GM18499 (cell line): ENCODE measurements around the gene JAZF1.
A peak's percentile ranks its signal among the peaks of the same experiment; 100 is the strongest.

ENCODE experiments used
- ATAC-seq: cut with Tn5 transposase; IDR thresholded peaks from one replicate; pipeline ENCODE4 v1.9.1; 2021; ENCODE audit warnings: moderate number of reproducible peaks; ENCODE audit not compliant: insufficient read depth, unreplicated experiment

Gene JAZF1

DNA sequence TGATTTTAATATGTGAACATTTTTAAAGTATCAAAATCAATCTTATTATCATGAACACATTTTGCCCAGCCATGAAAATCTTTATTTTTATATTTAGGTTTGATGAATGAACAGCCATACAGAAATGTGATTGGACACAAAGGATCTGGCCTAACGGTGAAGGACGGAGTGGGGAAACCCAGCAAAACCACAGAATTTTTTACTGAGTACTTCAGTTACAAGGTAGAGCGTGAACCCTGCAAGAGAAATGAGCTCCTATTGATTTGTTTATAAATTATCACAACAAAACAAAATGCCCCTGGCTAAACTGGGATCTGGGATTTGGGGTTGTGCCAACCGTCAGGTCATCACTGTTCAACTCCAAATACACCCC lies 118.8 kb downstream of the JAZF1 start:
- no peak for ATAC-seq

DNA sequence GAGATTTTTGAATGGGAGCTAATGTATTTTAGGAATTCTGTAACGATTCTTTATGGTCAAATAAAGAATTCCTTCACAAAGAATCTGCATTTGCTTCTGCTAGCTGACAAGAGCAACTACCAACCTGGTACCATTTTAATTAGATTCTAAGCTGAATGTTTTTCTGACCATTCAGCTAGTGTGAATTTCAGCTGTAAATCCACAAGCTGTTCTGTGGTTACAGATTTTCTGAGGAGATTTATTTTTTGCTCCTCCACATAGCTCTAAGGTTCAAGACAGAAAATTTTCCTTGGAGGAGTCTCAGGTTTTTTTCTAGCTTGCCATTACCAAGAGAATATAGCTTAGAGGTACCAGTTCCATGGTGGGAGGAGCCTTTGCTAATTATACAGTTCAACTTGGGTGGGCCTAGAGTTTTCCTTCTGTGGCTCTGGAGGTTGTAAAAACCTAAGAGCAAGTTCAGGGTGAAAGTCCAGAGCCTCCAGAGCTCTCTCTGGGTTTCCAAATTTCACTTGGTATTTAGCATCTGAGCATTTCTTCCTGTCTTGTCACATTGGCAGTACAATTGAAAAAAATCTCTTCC lies 120.1 kb downstream of the JAZF1 start:
- ATAC-seq = no peak

DNA sequence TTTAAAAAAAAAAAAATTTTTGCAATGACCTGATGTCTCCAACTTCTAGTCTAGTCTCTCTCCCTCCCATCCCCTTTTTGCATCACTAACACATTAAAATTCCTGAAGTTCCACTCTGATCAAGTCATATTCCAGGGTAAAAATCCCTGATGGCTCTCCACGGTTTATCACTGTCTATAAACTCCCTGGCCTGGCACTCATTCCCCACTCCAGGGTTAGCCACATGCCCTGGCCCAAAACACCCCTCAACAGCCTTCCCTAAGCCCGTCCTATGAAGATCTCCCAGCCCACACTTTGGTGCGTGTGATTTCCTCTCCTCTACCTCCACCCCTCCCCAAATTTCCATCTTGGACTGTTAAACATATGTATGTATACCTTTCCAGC lies 125.4 kb downstream of the JAZF1 start:
- no peak for ATAC-seq

DNA sequence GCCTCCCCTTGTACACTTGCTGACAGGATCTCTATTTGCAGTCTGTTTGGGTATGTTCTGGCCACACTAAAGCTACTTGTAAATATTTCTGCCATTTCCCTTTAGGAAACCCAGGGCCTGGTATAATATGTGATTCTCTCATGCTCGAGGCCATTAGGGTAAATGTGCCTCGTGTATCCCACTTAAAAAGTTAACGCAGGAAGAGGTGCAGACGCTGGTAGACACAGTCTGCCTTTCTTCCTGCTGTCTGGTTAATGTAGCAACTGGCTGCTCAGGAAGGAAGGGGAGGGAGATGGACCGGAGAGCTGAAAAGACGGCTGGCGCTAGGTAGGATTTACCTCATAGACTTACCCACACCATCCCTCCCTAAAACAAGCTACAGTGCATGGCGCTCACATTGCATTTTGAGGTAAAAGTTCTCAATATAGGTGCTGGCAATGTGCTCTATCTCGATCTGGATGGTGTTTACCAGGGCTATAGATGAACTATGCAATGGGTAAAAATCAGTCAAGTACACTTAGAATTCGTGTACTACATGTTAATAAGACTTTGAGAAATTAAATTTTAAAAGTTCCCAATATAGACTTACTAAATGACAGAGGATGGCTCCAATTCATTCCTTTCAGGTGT lies 125.9 kb downstream of the JAZF1 start:
- ATAC-seq = no peak

DNA sequence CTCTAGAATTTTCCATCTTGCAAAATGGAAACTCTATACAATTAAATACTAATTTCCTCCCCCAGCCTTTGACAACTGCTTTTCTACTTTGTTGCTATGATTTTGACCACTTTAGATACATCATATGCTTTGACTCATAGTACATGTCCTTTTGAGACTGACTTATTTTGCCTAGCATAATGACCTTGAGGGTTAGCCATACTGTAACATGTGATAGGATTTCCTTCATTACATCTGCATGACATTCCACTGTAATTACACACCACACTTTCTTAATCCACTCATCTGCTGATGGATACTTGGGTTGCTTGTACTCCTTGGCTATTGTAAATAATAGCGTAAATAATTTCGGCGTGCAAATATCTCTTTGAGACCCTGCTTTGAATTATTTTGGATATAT lies 127.7 kb downstream of the JAZF1 start:
- no peak for ATAC-seq

DNA sequence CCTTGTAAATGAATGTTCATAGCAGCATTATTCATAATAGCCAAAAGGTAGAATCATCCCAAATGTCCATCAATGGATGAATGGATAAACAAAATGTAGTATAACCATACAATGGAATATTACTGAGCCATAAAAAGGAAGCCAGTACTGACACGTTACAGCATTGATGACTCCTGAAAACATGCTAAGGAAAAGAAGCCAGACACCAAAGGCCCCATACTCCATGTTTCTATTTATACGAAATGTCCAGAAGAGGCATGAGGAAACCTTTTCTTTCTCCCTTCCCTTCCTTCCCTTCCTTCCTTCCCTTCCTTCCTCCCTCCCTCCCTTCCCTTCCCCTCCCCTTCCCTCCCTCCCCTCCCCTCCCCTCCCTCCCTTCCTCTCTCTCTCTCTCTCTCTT lies 131.9 kb downstream of the JAZF1 start:
- ATAC-seq = no peak

DNA sequence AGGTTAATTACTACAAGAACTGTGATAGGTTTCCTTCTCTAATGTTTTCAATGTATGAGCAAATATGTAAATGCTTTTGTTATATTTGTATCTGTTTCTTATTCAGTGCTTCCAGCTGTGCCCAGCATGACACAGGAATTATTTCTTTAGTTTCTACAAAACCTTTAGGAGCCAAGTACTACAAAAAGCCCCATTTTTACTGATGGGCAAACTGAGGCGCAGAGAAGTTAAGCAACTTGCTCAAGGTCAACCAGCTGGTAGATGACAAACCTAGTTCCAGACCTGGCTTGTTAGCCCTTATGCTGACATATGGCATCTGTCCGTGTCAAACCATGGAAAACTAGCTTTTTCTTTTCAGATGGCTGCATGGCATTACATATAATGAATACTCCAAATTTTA lies 134.6 kb downstream of the JAZF1 start:
- ATAC-seq = no peak

DNA sequence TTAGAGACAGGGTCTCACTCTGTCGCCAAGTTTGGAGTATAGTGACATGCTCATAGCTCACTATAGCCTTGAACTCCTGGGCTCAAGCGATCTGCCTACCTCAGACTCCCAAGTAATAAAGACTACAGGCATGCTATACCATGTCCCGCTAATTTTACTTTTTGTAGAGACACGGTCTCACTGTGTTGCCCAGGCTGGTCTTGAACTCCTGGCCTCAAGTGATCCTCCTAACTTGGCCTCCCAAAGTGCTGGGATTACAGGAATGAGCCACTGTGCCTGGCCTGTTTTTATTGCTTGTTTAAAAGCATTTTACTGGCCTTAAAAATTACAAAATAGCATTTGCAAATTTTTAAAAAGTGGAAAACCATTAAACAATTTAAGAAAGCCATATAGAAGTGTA lies 135.0 kb downstream of the JAZF1 start:
- no peak for ATAC-seq

DNA sequence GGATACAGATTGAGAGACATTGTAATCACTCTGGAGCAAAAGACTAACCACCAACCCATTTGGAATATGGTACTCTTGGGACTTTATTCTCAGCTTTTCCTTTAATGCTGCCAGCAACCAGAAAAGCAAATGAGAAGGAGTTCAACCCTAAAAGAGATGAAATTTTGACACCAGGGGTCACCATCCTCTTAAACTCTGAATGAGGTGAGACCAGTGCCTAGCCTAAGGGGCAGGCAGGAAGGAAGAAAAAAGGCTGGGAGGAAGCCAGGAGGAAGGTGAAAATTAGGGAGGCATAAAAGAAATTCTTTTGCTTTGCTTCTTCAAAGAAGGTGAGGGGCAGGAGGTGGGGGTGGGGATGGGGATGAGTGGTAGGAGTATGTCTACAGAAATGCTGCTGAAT lies 135.8 kb downstream of the JAZF1 start:
- ATAC-seq = no peak

DNA sequence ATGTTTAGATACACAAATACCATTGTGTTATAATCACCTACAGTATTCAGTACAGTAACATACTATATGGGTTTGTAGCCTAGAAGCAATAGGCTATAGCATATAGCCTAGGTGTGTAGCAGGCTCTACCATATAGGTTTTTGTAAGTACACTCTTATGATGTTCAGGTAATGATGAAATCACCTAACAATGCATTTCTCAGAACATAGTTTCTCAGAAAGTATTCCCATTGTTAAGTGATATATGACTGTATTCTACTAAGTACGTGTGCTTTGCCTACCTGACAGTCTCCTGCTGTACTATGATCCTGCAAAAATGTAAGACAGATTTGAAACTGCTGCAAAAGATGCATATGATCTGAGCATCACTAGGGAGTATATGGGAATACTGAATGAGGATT lies 137.9 kb downstream of the JAZF1 start:
- no peak for ATAC-seq

DNA sequence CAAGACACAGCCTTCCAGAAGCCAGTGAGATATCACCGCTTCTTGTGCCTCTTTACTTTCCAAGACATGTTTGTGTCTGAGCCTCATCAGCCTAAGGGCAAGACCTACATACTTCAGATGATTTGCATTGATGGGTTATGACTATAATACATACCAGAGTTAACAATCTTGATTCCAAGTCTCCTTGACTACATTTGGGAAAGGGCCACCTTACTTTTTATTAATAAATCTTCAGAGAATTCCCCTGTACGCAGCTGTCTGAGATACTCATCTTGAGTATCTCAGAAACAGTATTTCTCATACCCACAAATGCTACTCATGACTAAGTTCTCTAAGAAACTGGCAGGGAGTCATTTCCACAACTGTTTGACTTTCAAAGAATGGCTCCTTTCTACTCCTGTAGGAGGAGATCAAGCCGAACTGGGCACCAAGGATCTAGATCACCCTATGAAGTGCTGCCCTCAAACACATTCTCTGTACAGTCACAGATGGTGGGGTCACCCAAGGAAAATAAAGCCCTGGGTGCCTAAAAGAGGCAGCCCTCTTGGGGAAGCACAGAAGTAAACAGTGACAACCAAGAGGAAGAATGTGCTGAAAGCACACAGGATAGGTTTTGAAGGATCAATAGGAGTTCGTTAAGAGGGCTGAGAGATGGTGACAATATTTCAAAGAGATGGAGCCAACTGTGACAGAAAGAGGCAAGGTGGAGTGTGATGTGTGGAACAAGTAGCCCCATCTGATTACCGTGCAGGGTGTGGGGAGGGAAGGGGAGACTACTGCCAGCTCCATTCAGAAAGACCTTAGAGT lies 138.9 kb downstream of the JAZF1 start:
- ATAC-seq = no peak

DNA sequence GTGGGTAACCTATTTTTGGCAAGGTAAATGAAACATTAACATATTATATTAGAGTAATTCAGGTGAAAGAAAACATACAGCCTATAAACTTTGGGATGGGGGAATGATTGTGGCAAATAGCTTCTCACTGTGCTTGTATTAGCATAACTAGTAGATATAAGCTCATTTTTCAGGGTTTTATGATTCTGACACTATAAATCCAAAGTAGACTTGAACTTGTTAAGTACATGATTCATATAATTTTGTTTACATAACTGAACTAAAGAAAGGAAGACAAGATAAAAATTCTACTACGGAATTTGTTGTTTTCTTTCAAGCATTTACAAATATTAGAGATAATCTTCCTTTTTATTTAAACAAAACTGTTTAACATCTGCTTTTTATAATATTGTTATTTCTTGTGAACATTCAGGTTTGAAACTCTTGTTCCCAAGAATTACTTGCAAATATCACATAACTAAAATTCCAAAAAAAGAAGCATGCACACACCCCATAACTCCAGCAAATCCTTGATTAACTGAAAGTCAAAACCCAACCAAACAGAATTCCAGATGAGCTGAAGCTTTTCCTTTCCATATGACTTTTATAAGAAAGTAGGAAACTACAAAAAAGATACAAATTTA lies 142.3 kb downstream of the JAZF1 start:
- no peak for ATAC-seq

DNA sequence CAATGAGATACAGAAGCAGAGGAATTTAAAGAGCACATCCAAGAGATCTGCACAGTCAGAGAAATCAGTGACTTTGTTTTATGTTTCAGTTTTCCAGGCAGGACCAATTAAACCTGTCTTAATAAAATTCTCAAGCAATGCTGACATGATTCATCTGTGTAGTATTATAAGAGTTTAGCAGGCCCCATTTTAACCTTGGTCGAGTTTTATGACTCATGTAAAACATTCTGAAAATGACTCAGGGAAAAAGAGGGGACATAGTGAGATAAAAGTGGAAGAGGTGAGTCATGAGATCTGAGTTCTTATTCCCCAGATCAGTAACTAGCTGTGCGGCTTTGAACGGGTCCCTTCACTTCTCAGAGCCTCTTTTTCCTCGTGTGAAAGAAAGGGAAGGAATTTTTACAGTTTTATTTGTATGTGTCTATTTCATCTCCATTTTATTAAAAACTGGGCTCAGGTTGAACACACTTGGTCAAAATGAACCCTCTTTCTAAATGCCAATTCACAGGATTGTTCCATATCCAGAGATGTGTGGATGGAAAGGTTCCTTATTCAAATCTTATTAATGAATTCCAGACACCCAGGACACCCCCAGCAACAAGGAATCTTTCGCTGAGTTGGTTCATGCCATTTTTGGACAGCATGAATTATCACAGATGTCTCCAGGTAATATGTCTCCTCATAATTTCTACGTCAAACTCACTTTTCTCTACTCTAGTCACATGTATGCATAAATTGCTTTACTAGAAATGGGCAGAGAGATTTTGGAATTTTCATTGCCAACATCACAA lies 143.2 kb downstream of the JAZF1 start:
- ATAC-seq = peak; percentile 92

DNA sequence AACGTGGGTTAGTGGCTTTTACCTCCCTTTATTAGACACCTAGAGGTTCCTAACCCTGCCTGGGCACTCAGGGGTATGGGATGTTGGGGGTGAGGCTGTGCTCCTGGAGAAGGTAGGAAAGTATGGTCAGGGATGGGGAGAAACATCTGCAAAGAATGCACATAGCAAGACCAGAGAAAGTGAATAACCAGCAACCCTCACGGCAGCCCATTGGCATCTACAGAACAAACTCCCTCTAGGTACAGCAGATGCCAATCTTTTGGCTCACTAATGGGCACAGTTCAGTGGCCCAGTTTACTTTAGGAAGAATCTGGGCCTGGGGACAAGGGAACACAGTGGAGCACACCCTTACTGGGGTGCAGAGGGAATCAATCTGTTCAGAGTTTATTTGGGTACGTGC lies 143.9 kb downstream of the JAZF1 start:
- no peak for ATAC-seq

DNA sequence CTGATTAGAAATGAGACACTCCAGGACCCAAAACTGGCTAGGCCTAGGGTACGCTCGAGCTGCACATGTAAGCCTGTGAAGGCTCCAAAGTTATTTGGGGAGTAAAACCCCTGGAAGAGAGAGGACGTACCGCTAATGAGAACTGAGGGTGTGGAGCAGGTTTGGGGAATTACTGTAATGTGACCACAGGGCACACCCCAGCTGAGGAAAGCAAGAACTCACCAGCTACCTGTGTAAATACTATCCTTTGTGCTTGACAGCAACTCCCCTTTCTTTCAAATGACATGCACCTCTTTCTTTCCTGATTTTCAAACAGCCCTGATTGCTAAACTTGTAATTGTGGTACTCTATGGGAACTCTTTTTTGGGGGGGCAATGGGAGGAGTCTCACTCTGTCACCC lies 147.2 kb downstream of the JAZF1 start:
- no peak for ATAC-seq

DNA sequence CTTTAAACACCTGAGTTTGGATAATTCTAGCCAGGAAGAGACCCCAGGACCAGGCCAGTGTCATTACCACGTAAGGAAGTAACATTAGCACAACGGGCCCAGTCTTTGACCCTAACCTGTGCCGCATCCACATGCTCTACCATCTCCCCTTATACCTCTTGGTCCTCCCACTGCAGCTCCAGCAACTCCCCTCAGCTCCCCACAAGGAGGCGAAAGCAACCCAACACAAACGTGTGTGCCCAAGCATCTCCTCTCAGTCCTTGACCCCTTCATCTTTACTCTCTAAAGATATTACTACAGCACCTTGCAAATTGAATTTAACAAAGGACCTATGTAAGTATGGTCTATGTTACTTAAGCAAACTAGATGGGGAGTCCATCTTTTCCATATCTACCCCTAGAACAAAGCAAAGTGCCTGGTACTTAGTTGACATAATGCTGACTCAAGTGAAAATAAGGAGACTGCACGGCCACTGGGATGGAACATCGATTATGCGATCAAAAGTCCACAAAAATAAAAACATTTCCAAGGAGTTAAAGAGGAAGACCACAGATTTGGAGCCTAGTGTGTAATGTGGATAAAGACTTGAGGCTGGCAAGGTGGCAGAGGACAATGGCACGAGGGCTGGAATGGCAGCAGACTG lies 147.7 kb downstream of the JAZF1 start:
- ATAC-seq = no peak

DNA sequence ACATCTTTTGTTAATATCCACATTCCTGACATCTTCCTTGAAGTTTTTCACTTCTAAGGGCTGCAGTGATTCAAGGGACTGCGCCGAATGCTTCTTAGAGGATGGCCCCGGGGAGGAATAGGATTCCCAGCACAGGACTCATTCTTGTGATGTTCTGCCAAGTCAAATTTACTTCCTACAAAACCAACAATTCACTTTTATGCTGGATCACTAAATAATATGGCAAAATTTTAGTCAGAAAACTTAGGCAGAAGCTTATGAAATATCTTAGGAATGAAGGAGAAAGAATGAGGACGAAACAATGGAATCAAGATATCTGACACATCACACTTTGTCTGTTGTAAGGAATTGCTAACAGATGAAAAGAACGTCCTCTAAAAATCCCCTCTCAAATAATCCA lies 151.5 kb downstream of the JAZF1 start:
- no peak for ATAC-seq

DNA sequence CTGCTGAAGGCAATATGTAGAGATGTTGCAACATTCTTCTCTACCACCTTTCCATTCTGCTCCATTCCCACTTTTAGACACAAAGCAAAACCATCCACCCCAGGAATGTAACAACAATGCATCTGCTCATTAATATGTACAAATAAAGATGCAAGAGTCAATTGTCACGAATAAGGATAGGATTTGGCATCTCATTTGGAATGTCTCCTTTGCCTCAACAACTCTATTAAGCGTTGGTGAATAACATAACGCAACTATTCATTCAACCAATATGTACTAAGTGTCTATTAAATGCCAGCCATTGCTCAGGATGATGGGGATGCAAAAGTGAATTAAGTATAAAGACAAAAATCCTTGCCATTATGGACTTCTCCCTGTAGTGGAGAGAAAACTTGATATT lies 152.1 kb downstream of the JAZF1 start:
- ATAC-seq = no peak

DNA sequence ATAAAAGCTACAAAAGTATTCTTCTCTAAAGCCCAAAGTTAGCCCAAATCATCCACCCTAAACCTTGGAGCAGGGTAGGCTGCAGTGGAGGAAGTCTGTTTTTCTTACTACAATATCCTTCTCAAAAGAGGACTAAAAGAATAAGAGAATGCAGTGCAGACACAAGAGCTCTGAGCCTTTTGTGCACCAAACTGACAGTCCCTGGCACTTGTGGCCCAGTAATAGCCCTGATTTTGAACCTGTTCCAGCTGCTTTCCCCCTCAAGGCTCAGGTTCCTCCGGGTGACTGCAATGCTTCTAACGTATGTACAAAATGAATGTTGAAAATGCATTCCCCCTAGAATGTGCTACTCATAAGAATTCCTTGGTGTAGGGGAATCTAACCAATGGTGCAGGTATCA lies 154.4 kb downstream of the JAZF1 start:
- no peak for ATAC-seq

DNA sequence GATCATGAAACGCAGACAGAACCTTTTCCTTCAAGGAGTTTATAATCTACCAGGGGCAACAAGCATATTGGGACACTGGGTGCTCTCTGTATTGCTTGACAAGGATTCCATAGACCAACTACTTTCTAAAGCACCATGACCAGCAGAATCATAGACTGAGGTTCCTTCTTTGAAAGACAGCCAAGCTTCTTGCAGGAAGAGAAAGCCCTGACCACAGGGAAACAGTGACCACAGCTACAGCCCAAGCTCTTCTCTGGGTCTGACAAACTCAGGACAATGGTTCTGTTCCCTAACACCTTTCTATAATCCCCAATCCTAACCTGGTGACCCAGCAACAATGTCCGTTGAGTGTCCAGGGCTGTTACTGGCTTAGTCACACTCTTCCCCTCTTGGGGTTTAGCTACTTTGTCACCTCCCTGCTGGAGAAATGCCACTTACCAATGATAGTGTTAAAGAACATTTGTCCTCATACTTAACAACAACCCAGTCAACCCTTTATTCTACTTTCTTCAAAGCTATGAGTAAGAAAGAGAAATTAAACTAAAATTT lies 155.7 kb downstream of the JAZF1 start:
- ATAC-seq = no peak
